Measurements from ENCODE around the gene PARVA.
A peak's percentile ranks its signal among the peaks of the same experiment; 100 is the strongest.
"Not testable (repeated sequence)": the region's sequence is repeated elsewhere in the genome, so short reads cannot be mapped to it uniquely, and the experiment has no call there.

PARVA gene, protein sequence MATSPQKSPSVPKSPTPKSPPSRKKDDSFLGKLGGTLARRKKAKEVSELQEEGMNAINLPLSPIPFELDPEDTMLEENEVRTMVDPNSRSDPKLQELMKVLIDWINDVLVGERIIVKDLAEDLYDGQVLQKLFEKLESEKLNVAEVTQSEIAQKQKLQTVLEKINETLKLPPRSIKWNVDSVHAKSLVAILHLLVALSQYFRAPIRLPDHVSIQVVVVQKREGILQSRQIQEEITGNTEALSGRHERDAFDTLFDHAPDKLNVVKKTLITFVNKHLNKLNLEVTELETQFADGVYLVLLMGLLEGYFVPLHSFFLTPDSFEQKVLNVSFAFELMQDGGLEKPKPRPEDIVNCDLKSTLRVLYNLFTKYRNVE

DNA sequence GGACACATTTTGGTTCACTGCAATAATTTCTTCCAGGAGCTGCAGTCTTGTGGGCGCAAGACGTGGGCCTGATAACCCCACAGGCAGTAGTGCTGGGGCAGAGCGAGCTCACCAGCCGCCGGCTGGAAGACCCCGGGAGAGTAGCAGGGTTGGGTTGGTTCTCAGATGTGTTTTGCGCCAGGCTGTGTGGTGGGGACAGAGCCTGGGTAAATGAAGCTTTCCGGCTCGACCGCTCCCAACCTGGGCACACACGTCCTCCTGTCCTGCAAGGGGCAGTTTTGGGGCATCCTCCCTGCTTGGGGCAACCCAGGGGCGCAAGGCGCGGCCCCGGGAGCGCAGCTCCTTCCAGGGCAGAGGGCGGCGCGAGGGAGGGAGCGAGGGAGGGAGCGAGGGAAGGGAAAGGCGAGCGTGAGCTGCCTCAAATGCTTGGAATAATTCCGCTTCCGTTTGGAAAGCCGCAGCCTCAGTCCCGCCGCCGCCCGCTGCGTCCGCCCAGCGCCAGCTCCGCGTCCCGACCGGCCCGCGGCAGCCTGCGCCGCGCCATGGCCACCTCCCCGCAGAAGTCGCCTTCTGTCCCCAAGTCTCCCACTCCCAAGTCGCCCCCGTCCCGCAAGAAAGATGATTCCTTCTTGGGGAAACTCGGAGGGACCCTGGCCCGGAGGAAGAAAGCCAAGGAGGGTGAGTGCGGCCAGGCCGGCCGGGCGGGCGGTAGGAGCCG lies at the start of gene PARVA:
Gene PARVA (plus strand): TSS at position 466 of the 718 bp plus-strand sequence. CDS start 77 bp downstream, at position 543.
- no peak for DNase-seq

DNA sequence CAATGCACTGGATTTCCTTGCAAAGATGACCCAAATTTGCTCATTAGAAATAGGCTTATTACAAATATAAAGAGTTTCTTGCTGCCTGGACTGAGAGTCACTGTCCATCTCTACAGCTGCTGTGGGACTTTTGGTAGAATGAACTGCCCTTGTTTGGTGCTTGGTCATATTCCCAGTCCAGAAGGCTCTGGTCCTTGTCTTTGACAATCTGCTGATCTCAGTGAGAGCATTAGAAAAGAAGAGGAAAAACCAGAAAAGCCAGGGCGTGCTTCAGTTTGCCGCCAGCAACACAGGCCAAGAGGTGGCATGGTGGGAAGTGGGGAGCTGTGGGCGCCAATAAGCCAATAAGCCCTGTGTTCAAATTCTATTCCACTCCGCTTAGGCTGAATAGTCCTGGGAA lies 48.2 kb upstream of the PARVA start:
- no peak for DNase-seq

DNA sequence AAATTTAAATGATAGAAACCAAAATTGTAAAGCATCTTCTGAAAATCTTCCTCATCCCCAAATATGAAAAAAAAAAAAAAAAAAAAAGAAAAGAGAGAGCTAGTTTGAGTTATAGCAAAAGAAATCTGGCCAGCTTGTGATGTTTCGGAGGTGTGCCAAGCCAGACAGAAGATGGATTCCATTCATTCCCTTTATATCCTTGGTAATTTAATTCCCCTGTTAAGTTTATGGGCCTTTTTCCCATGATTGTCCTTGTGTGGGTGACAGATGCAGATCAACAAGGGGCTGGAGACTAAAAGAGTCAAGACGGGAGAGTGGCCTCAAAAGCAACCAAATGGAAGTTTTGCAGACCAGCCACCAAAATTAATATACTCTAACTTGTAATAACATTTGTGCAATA lies 47.6 kb upstream of the PARVA start:
- DNase-seq, result no peak

DNA sequence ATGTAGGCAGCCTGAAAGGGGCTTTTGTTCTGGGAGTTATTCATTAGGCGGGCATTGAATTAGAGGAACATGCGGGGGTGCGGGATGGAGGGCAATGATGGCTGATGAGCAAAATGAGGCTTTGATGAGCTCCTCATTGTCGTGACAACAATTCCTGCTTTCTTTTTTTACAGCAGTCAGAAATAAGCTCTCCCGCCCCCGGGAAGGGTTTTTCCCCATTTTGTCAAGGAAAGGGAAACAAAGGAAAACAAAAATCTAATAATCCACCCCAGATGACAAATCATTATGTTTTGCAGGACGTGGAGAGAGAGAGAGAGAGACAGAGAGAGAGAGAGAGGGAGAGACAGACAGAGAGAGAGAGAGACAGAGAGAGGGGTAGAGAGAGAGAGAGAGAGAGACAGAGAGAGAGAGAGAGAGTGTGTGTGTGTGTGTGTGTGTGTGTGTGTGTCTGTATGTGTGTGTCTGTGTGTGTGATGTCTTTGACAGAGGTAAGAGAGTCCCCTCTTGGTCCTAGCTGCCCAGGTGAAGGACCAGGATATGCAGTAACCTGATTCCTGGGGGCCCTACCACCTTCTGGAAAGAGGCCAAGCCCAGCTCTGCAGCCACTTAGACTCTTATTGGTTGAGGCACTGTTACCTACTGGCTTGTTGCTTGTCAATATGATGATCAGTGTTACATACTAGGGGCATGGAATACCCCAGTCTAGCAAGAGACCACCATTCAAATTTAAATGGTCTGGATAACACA lies 46.7 kb upstream of the PARVA start:
- DNase-seq, result peak; percentile 85

DNA sequence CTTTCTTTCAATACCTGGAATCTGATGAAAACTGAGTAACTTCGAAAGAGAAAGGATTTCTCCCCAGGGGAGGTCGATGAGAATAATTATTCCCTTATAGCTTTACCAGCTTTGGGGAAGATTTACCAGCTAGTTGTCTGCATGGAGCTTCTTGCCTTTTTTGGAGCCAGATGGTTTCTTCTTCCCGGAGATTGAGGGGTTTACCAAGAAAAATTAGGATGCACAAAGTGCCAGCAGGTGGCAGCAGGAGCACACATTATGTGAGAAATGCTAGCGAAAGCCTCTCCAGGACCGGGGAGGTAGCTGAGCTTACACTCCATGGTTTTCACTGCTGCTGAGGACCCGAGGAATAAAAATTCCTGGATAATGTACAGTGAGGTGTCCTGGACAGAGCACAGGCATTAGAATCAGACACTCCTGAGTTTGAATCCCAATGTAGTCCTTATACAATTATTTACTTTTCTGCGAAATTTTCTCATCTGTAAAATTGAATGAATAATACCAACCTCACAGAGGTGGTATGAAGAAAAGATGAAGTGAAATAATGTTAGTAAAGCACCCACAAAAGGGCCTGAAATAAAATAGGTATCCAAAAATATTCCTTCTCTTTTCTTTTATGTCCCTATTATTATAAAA lies 46.0 kb upstream of the PARVA start:
- DNase-seq, result peak; percentile 95

DNA sequence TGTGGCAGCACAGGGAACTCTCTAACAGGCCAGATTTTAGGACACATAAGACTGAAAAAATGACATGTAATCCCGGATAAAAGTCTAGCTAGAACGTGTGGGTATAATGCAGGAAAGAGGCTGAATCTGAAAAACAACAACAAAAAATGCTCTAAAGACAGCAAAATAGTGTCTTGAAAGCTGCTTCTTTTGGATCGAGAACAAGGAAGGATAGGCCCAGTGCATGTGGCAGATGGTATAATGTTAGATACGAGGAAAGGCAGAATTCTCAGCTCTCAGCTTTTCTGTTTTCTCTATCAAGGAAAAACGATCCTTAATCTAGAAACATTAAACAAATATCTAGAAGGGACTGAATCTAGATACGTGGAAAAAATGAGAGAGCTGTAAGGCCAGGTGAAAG lies 33.8 kb upstream of the PARVA start:
- no peak for DNase-seq

DNA sequence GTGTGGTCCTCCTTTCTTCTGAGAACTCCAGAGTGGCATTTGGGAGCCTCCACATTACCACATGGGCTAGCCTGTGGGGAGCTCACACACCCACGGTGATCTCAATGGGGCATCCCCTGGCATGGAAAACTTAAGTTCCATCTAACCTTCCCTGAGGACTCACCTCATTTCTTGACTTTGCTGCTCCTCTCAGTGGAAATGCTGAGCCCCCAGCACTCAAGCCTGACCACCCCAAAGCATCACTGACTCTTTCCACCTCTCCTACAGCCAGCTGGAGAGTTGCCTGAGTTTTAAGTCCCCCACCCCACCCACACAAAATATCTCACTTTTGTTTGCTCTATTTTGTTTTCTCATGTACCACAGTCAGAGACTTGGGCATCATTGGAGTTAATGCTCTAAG lies 23.8 kb upstream of the PARVA start:
- DNase-seq, result no peak

DNA sequence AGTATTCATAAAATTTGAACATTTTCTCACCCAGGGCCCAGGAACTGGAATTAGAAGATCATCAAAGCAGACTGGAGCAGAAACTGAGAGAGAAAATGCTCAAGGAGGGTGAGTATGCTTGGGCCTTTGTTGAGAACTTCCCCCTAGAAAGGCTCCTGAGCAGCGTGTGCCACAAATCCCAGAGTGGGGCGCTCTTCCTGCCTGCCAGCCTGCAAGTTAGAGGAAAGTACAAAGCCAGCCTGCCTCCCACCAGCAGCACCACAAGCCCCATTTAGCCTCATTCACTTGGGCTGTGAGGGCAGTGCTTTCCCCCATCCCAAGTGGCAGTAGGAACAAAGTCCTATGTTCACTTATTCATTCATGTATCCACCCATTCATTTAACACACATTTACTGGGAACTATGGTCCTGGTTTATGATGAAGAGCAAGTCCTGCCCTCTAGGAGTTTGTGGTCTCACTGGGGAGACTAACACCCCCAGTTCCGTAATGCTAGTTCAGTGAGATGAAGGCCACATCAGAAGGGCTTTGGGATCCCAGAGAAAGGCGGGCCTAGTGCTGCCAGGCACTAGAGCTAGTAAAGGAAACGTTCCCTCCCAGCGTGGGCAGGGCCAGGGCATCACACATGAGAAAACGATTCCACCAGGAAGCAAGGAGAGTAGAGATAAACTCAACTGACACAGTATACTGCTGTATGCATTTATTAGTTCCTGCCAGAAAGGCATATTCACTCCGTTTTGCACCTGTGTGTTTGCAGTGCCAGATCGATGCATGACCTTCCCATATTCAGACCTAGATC lies 22.4 kb upstream of the PARVA start:
- no peak for DNase-seq

DNA sequence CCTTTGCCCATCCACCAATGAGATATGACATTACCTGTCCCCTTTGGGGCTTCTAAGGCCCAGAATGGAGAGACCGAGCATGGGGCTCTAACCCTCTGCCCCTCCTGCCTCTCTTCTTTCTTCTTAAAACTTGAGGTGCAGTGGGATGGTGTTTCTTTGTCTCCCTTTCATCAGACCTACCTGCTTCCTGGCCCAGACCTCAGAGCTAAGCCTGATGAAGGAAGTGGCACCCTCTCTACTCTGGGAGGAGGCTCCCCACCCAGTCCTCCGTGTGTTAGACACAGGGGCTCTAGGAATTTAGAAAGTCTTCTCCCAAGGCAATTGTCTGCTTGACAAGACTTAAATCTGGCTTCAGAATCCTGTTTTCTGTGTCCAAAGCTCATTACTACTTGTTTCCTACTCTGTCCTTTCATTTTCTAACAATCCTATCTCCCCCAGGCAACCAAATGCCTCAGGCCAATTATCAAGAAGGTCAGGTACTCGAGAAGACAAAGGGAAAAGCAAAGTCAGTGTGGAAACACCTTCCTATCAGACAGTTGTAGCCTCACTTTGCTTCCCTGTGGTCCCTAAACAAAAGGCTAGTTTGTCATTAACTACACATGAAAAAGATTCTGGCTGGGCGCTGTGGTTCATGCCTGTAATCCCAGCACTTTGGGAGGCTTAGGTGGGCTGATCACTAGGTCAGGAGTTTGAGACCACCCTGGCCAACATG lies 20.3 kb upstream of the PARVA start:
- DNase-seq, result peak; percentile 7

DNA sequence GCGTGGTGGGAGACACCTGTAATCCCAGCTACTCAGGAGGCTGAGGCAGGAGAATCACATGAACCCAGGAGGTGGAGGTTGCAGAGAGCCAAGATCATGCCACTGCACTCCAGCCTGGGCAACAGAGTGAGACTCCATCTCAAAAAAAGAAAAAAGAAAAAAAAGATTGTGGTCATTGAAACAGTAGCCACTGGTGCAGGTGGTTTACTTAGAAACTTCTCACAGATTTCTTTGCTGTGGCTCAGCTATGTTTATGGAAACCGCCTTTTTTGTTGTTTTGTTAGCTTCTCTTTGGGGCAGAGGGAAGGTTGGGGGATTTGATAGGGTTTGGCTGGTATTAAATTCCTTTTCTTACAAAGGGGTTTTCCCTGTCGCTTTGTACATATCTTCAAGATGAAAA lies 19.7 kb upstream of the PARVA start:
- not testable (repeated sequence) for DNase-seq

DNA sequence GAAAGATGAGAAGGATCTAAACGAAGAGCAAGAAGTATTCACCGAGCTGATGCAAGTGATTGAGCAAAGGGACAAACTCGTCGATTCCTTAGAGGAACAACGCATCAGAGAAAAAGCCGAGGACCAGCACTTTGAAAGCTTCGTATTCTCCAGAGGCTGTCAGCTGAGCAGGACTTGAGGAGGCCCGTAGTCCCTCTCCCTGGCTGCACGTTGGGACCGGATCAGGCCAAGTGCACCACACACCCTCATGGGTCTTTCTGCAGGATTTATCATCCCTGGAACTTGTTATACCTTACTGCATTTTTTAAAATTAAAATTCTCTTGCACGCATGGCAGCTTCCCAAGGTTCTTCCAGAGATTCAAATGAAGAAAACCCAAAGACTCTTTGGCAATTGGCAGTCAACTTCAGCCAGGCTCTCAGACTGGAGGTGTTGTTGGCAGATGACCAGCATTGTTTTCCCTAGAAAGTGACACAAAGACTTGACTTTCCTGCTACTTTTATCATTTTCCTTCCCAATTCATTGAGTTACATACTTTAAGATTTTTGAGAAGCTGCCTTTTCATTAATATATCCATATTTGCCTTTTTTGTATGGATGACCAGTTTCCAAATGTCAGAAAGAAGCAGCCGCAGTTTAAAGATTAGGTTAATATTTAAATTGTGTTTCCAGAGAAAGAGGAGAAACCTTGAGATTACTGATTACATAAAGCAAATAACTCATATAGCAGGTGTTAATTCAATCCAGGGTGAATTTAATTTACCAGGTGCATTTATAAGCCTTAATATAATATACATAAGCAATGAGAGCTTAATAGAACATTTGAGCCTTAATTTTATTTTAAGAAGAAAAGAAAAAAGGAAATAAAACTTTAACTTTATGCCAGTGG lies 18.8 kb upstream of the PARVA start:
- DNase-seq, result no peak

DNA sequence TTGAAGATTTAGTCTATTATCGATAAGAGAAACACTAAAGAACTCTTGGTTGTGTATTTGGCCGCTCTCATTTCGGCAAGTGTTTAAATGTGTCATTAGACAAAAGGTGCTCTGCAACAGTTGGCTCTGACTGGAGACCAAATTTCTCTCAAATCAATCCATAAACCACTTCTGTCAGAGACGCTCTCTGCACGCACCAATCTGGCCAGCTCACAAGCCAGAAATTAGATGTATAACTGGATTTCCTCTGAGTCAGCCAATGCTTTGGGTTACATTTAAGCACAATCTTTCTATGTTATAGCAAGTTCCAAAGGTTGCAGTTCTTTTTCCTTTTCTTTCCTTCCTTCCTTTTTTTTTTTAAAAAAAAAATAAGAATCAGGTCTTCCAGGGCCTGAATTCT lies 17.6 kb upstream of the PARVA start:
- no peak for DNase-seq

DNA sequence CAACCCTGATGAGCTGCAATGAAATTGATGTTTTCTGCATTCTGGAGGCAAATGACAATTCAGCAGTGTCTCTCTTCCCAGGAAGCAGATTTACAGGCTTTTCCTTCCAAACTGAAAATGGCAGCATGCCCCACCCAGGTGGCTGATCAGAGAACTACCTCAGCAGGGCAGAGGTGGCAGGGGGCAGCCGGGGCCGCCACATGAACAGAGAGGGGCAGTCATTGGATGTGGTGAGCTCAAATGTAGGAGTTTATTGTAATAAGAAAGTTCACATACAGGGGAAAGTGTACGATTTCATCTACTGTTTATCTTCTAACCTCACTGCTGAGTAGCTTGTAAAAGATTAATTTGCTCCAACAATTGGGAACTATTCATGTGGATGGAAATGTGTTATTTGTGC lies 15.7 kb upstream of the PARVA start:
- peak; percentile 55 for DNase-seq

DNA sequence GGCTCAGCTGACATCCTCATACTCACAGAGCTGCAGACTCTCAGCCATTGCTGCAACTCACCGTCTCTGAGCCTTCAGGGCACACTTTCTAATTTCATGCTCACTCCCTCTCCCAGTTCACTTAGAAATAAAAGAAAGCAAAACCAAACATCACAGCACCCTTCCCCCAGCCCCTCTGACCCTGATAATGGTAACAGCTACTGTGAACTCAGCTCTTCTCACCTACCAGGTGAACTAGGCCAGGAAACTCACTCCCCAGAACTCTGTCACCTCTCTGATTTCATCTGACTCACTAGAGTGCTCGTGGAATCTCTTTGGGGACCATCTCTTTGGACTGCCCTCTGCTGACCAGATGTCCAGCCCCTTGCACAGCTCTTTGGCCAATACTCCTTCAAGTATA lies 14.5 kb upstream of the PARVA start:
- DNase-seq, result no peak

DNA sequence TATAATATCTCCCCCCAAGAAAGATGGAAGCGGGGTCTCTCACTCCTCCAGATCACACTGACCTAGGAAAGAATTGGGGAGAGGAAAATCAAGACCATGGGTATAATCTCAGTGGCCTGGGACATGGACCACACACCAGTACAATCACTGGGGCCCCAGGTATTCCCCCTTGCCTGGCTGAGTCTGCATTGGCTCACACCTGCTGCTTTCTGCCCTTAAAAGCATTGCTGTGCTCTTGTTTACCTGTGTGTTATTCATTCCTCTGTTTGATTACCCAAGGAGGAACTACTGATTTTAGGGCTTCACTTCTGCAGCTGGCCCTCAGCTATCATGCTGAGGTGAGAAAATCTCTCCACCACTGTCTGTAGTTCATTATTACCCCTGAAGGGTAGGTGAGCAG lies 14.0 kb upstream of the PARVA start:
- no peak for DNase-seq

DNA sequence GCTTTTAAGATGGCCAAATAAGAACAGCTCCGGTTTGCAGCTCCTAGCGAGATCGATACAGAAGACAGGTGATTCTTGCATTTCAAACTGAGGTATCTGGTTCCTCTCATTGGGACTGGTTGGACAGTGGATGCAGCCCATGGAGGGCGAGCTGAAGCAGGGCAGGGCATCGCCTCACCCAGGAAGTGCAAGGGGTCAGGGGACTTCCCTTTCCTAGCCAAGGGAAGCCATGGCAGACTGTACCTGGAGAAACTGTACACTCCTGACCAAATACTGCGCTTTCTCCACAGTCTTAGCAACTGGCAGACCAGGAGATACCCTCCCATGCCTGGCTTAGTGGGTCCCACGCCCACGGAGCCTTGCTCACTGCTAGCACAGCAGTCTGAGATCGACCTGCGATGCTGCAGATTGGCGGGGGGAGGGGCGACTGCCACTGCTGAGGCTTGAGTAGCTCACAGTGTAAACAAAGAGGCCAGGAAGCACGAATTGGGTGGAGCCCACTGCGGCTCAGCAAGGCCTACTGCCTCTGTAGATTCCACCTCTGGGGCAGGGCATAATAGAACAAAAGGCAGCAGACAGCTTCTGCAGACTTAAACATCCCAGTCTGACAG lies 11.3 kb upstream of the PARVA start:
- DNase-seq, result peak; percentile 77

DNA sequence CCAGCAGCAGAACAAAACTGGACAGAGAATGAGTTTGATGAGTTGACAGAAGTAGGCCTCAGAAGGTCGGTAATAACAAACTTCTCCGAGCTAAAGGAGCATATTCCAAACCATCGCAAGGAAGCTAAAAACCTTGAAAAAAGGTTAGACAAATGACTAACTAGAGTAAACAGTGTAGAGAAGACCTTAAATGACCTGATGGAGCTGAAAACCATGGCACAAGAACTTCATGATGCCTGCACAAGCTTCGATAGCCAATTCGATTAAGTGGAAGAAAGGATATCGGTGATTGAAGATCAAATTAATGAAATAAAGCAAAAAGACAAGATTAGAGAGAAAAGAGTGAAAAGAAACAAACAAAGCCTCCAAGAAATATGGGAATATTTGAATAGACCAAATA lies 10.3 kb upstream of the PARVA start:
- DNase-seq, result not testable (repeated sequence)

DNA sequence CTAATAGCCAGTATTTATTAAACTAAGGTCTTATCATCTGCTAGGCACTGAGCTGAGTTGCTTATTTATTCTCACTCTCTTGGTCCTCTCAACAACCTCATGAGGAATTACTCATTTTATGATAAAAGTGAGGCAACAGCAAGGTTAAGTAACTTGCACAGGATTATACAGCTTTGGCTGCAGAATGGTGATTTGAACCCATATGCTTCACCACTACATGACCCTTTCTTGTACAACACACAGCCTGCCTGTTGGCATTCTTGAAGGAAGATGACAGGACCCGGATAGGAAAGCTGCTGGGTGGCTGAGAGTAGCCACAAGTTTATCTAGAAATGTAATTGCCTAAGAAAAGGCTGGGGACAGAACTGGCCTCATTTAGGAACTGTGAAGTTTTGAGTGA lies 5.3 kb upstream of the PARVA start:
- no peak for DNase-seq

DNA sequence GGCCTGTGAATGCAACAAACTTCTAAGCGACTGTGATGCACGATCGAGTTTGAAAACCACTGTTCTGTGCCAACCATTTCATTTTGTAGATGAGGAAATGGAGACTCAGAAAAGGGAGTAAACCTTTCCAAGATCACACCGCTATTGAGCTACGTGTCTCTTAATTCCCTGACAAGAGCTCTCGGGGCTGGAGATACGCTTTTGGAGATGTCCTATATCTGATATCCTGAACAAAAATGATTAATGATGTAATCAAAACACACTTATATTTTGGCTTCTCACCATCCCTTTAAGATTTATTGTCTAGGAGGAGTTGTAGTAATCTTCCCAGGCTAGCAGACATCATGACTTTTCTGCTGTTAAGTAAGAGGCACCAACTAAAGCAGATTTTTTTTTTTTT lies 1.7 kb upstream of the PARVA start:
- no peak for DNase-seq
